Measurements from ENCODE around the gene DGKG. TPM values are rescaled to one million over a fixed set of nuclear protein-coding genes. Genes with fewer than 3 reads are reported as not detected.

The DGKG gene
- total RNA-seq, 6 experiments from 2014 or later: 0.21 to 0.54 (median 0.38) TPM

- H3K27ac Mint-ChIP-seq: no peak overlapping the region
- H3K36me3 Mint-ChIP-seq (ENCODE audit: low read depth): no peaks in the 10 kb centered on the region
- DNase-seq: no peak
- H3K9me3 Mint-ChIP-seq: no peaks in the 10 kb centered on the region
- peaks cover 21% of the 10 kb centered on the region for H3K27me3 Mint-ChIP-seq (ENCODE audit: insufficient read depth)
- no peak overlapping the region for H3K4me3 Mint-ChIP-seq
- TF ChIP-seq CTCF (IDR thresholded peaks at IDR 0.05): no peak
- H3K4me1 Mint-ChIP-seq (ENCODE audit: low read depth): peaks cover 22% of the 10 kb centered on the region
Measured at GRCh38 chr3:186290796-186291195, 71.2 kb downstream of the DGKG start.

GRCh38 chr3:186287711-186288110 lies 74.3 kb downstream of the DGKG start:
- peak; percentile 93 for DNase-seq
- Mint-ChIP-seq H3K27ac (peak overlapping the region; percentile 36; the same call in 1 of the 2 replicates), H3K36me3 (ENCODE audit: low read depth) (peaks cover 6% of the 10 kb centered on the region; the same call in 1 of the 2 replicates), H3K4me1 (ENCODE audit: low read depth) (peaks cover 42% of the 10 kb centered on the region), H3K9me3 (no peaks in the 10 kb centered on the region; the same call in 1 of the 2 replicates), H3K4me3 (no peak overlapping the region), H3K27me3 (ENCODE audit: insufficient read depth) (peaks cover 17% of the 10 kb centered on the region)
- no peak for TF ChIP-seq CTCF (IDR thresholded peaks at IDR 0.05)

GRCh38 chr3:186286114-186286513 lies 75.9 kb downstream of the DGKG start:
- peaks cover 52% of the 10 kb centered on the region for H3K4me1 Mint-ChIP-seq (ENCODE audit: low read depth)
- no peaks in the 10 kb centered on the region; the same call in 1 of the 2 replicates for H3K9me3 Mint-ChIP-seq
- H3K36me3 Mint-ChIP-seq (ENCODE audit: low read depth): peaks cover 6% of the 10 kb centered on the region; the same call in 1 of the 2 replicates
- H3K4me3 Mint-ChIP-seq: no peak overlapping the region
- H3K27me3 Mint-ChIP-seq (ENCODE audit: insufficient read depth): peaks cover 7% of the 10 kb centered on the region
- H3K27ac Mint-ChIP-seq: no peak overlapping the region
- no peak for DNase-seq
- no peak for TF ChIP-seq CTCF (IDR thresholded peaks at IDR 0.05)

DNA sequence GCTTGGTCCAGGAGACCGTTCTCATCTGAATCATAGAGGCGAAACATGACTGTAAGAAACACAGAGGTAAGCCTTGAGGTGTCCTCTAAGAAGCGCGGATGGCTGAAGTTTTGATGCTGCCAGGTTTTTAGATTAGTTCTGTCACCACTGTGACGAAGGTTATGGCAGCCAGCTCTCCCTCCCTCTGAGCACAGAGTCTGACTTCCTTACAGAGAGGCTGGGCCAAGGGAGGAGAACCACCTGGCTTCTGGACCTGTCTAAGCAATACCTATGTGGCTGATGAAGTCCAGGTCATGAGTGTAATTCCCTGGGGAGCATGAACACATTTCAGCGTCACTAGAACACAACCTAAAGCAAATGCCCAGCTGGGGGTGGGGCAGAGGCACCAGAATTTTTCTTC lies 77.4 kb downstream of the DGKG start:
- H3K27ac Mint-ChIP-seq: no peak overlapping the region
- no peak for DNase-seq
- H3K27me3 Mint-ChIP-seq (ENCODE audit: insufficient read depth): peaks cover 4% of the 10 kb centered on the region
- peaks cover 61% of the 10 kb centered on the region for H3K4me1 Mint-ChIP-seq (ENCODE audit: low read depth)
- H3K36me3 Mint-ChIP-seq (ENCODE audit: low read depth): peaks cover 6% of the 10 kb centered on the region; the same call in 1 of the 2 replicates
- no peak for TF ChIP-seq CTCF (IDR thresholded peaks at IDR 0.05)
- no peak overlapping the region for H3K4me3 Mint-ChIP-seq
- H3K9me3 Mint-ChIP-seq: no peaks in the 10 kb centered on the region; the same call in 1 of the 2 replicates

DNA sequence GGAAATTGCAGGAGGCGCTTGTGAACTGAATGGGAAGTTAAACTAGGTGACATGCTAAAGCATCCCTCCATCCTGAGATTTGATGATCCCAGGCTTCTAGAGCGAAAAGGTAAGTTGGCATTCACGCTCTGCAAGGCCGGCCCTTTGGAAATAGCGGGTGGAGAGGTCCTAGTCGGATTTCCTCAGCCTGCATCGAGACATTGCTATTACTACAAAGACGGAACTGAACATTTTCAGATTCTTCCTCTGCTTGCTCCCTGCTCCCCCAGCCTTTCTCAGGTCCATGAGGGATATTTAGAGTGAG lies 77.7 kb downstream of the DGKG start:
- no peaks in the 10 kb centered on the region; the same call in 1 of the 2 replicates for H3K9me3 Mint-ChIP-seq
- DNase-seq: no peak
- H3K27me3 Mint-ChIP-seq (ENCODE audit: insufficient read depth): peaks cover 3% of the 10 kb centered on the region
- no peak for TF ChIP-seq CTCF (IDR thresholded peaks at IDR 0.05)
- peaks cover 61% of the 10 kb centered on the region for H3K4me1 Mint-ChIP-seq (ENCODE audit: low read depth)
- no peak overlapping the region for H3K4me3 Mint-ChIP-seq
- H3K27ac Mint-ChIP-seq: no peak overlapping the region
- H3K36me3 Mint-ChIP-seq (ENCODE audit: low read depth): peaks cover 6% of the 10 kb centered on the region; the same call in 1 of the 2 replicates
